ENCODE results near the gene LIMK2. TPM values are rescaled to one million over a fixed set of nuclear protein-coding genes. Genes with fewer than 3 reads are reported as not detected.
"Not testable (repeated sequence)": the region's sequence is repeated elsewhere in the genome, so short reads cannot be mapped to it uniquely, and the experiment has no call there.

The LIMK2 gene
- polyA plus RNA-seq, 5 donors: 43.0 to 58.9 (median 47.5) TPM

DNA sequence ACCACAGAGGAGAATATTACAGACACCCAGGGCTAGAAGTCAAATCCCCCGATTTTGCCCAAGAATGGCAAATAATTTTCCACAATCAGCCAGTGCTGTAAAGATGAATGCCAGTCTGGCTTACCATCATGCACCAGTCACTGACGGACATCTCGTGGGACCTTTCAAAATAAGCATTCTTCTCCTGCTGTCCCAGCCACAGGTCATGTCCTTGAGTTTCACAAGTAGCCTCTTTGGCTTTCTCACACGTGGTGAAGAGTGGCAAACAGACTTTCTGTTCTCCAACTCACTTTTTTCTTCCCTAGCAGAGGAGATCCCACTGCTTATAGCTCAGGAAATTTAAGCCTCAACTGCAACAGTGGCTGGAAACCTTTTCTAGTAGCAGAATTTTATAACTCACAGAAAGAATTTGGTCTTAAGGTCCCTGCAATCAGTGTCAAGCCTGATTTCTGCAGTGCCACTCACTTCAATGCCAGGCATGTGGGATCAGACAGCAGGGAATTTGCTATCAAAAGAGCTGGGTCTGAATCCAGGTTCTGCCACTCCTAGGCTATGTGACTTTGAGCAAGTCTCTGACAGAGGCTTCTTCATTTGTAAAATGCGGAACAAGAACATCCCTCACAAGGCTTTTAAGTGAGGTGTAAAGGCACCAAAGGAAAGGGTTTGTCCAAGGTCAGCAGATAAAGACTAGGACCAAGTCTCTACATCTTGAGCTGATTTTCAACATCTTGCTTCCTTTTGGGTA is 76.6 kb downstream of the LIMK2 start:
- no peak for DNase-seq

DNA sequence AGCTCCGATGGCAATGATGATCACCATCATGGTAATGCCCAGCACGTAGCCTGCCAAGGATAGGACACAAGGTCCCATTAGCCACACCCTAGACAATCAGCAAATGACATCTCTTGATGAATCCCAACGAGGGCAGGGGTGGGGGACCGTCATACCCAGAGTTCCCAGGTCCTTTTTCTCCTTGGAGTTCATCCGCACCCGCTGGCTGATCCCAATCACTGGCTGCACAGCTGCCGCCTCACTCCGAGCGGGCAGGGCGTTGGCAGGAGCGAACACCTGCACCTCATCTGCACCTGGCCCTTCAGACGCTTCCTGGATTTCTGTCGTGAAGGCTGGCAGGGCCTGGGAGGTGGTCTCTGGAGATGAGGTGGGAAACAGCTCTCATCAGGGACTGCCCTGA is 77.2 kb downstream of the LIMK2 start:
- DNase-seq: no peak

DNA sequence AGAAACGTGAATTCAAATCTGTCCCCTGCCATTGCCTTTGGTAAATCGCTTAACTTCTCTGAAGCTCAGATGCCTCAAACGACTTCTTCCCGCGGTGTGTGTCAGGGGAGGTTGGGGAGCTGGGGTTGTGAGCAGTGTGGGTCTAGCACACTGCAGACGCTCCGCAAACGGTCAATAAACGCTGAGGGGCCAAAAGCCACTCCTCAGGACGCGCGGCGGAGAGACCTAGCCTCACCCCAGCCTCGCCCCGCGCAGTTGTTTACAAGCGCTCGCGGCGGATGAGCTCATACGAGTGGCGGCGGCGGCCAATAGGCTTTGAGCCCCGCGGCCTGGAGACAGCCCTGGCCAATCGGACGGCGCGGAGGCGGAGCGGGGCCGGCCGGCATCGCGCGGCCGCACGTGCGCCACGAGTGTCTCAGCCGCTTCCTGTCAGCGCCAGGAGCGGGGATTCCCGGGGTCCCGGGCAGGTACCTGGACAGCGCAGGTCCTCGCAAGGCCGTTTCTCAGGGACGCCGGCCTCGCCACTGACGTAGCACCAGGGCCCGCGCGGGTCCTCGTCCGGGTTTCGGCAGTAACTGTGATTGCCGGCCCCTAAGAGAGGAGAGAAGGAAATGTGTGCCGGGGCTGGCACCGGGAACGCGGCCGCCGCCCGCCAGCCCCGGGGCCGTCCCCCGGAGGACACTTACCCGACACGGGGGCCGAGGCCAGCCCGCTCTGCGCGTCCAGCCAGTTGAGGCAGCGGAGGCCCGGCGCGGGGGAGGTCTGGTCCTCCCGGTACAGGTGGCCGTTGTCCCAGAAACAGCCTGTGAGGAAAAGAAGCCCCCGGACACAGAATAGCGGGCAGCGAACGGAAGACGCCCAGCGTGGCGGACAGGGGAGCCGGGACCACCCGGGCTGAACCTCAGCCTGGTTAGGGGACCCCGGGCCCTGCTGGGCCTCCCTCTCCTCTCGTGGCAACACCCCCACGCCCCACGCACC is 78.7 kb downstream of the LIMK2 start:
- DNase-seq: peak; percentile 88 to 89

DNA sequence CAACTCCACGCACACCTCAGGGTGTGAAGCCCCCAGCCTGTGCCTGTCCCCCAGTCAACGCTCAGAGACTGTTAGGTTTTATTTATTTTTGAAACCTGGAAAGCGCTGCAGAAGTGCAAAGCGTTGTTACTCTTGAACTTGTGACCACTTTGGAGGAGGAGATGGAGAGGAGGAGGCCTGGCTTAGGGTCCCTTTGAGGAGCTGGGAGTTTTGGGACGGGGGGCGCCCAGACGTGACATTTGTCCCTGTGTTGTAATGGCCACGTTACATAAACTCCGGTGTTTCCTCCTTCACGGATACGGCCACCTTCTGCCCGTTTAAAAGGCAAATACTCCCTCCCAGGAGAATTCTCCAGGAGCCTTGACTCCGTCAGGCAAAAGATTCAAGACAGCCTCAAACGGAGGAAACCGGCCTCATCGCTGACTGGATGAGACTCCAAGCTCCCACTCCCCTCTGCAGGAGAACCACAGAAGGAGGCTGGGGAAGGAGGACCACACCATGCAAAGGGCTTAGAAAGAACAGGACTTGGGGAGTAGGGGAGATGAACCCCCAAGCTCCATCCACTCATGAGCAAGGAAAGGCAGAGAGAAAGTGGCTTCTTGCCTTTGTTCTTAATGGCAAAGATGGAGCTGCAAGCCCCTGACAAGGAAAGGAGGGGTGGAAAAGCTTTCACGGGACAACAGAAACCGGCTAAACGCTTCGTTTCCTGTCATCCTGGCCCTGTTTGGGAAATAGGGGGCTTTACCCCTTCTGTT is 79.6 kb downstream of the LIMK2 start:
- DNase-seq: no peak

DNA sequence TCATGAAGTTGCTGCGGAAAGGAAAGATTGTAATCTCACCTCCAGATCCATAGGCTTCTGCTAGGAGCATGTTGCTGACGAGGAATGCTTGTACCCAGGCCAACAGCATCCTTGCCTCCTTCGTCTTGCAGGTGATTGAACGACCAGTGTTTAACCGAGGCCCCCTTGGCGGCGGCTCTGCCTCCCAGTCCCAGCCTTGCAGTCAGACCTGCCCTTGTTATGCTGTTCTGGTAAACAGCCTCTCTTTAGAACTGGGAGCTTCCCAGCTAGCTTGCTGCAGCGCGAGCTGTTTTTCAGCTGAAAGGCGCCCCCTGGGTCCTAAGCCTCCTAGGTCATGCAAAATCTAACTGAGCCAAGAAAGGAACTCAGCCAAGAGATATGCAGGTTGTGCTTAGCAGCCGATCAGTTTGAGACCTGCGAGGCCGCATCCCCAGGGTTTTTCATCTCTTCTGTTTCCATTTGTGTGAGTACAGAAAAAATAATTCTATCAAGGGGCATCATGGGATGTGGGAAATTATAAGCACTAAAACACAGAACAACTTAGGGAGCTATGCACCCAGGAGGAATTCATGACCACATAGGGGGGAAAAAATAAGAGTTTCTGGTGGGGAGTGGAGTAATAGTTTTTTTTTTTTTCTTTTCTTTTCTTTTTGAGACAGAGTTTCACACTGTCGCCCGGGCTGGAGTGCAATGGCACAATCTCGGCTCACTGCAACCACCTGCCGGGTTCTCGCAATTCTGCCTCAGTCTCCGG is 80.3 kb downstream of the LIMK2 start, which contains the start of gene PIK3IP1:
TSS of gene PIK3IP1 (minus strand) at position 253 of the 754 bp plus-strand sequence. CDS start at position 109, 144 bp downstream.
- DNase-seq: peak; percentile 79 to 80

DNA sequence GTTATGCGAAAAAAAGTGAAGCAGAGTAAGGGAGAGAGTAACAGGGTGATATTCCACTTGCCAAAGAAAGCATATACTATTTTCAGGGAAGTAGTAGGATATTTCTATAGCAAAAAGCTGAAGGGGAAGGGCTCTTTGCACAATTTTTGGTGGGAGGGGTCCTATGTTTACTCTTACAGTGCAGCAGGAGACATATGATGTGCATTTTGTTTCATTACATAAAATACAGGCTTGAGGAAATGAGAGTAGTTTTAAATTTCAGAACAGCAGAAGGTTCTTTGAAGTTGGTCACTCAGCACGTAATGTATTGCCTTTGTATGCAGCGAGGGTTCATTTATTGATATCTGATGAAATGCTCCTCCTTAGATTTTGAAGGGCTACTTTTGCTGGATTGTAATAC is 83.3 kb downstream of the LIMK2 start:
- DNase-seq: no peak

DNA sequence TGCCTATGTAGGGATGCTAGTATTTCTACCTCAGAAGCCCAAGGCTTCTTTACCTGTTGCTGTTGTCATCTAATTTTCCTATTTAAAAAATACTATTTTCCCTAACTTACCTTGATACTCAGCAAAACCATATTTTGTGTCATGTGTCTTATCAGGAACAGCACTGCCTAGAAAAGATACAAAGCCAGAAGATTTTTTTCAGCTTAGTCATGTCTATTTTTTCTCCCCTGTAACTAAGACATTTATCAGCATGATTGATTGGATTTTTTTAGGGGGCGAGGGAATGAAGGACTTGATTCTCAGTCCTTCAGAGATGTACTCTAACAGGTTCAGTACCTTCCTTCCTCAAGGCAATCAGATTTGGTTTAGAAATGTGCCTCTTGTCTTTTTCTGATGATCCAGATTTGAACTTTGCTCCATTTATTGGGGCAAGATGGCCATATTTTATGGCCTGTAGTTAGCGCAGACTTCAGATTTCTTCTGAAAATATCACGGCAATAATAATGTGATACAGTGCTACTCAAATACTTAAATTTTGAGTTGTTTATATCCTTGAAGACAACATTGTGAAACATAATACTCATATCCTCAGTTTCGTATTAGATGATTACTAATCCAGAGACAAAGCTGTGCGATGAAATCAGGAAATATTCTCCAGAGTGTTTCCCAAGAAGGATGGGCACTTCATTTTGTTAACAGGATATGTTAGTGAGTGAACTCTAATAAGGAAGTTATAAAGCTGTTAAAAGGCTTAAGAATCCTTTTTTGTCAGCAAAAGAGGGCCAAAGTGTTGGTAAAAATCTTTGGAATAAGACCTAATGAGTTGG is 83.9 kb downstream of the LIMK2 start:
- no peak for DNase-seq

DNA sequence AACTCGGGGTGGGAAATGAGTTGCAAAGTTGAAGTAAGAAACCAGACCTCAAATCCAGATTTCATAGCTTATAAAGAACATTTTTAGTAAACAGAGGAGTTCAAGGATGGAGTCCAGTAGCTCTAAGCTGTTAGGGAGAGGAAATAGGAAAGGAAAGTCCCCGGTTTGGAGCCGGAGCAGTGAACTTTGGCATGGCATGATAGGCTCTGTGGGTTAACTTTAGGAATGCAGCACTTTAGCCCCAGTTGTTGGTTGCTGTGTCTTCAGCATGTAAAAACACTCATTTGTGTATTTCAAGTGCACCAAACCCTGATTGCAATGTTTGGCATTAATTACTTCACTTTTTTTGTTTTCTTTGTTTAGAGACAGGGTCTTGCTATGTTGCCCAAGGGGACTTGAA is 88.8 kb downstream of the LIMK2 start:
- DNase-seq: no peak

DNA sequence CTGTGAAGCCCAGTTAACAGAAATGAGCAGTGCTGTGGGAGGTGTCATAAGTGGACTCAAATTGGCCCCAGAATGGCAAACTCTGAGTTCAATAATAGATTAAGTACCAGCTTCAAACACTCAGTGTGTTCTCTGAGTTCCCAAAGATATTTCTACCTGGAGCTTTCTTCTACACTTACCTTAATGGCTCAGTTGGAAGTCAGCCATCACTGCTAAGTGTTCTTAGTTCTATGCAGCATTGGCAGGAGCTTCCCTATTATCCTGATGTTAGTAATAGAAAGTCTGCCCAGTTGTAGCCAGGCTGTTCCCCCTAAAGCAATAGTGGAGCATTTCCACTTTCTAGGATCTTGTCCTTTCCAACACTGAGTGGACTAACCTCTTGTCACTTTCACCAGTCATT is 89.9 kb downstream of the LIMK2 start:
- DNase-seq: no peak

DNA sequence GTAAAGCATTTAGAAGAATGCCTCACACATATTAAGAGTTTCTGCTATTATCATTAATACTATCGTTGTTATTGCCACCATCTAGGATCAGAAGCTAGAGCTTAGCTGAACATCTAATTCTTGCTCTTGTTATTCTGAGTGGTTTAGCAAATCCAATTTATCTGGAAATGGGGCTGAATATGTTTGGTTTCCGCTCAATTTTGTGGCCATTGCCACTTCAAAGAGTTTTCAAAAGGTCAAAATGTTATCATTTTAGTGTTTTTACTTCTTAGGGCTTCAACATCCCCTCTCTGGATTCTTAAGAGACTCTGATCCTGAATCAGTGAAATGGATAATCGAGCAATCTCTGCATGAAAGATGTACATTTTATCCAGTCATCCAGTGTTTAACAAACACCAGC is 90.4 kb downstream of the LIMK2 start:
- no peak for DNase-seq

DNA sequence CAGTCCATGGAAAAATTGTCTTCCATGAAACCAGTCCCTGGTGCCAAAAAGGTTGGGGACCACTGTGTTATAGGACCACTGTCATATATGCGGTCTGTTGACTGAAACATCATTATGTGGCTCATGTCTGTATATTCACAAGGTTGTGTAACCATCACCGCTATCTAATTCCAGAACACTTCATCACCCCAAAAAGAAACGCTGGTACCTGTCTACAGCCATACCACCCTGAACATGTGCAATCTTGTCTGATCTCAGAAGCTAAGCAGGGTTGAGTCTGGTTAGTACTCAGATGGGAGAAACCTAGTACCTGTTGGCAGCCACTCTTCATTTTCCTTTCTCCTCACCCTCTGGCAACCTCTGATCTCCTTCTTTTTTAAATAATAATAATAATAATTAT is 93.1 kb downstream of the LIMK2 start:
- no peak for DNase-seq

DNA sequence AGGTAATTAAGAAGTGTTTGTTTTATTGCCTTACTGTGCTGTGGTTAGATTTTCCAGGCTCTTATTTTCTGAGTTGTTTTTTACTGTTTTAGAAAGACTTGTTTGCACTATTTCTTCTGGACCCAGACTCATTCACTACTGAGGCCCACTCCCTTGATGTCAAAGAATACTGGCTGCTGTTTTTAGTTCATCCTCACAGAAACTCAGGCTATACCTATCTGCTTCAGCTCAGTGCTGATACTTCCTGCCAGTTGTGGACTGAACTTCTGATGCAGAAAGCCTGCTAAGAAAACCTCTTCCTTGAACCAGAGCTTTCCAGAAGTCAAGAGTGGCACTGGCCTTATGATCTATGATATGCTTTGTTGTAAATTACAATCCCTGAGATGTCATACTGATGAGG is 96.1 kb downstream of the LIMK2 start:
- no peak for DNase-seq

DNA sequence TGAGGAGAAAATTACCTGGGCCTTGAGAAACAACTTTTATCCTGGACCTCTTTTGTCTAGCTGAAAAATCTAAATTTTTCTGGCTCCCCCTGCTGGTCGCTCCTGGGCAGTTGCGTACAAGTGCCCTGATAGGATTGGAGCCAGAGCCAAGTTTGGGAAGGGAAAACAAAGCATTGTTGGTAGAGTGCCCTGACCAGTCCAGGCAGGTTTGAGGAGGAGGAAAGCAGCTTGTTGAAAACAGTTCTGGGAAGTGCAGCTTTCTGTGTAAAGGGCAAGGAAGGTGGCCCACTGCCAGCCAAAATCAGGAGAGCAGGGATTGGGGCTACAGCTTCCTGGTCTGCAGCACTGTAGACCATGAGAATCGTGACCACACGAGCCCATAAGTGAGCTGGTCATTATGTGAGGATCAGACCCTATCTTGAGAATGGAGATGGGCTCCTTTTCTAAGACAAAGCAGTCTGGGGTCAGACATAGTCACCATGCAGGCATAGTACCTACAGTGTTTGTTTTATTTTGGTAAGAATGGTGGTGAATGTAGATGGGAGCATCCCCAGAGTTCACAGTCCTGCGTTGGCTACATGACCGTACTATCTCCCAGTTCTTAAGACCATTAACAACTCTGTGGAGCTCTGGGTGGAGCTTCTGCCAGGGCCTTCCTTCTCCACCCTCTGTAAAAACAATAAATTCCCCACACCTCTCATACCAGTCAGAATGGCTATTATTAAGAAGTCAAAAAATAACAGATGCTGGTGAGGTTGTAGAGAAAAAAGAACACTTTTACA is 101.5 kb downstream of the LIMK2 start:
- peak; percentile 76 to 84 for DNase-seq

DNA sequence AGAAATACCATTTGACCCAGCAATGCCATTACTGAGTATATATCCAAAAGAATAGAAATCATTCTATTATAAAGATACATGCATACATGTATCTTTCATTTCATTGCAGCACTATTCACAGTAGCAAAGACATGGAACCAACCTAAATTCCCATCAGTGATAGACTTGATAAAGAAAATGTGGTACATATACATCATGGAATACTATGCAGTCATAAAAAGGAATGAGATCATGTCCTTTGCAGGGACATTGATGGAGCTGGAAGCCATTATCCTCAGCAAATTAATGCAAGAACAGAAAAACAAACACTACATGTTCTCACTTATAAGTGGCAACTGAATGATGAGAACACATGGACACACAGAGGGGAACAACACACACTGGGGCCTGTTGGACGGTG is 102.1 kb downstream of the LIMK2 start:
- DNase-seq: not testable (repeated sequence)

DNA sequence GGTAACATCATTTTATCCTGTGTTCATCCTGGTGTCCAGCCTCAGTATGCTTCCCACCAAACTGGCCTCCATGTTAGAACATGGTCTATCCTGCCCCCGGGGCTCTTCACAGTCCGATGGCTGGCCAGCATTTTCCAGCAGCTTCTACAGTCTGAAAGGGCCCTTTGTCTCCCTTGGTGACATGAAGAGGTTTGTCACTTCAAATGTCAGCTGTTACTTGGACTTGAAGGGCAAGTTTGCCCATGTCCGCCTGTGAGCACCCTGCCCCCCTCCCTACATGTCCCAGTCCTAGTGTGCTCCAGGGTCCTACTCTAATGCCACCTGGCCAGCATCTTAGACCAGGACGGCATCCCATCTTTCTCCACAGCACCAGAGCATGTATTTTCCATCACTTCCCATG is 109.3 kb downstream of the LIMK2 start:
- DNase-seq: peak; percentile 25 to 27

DNA sequence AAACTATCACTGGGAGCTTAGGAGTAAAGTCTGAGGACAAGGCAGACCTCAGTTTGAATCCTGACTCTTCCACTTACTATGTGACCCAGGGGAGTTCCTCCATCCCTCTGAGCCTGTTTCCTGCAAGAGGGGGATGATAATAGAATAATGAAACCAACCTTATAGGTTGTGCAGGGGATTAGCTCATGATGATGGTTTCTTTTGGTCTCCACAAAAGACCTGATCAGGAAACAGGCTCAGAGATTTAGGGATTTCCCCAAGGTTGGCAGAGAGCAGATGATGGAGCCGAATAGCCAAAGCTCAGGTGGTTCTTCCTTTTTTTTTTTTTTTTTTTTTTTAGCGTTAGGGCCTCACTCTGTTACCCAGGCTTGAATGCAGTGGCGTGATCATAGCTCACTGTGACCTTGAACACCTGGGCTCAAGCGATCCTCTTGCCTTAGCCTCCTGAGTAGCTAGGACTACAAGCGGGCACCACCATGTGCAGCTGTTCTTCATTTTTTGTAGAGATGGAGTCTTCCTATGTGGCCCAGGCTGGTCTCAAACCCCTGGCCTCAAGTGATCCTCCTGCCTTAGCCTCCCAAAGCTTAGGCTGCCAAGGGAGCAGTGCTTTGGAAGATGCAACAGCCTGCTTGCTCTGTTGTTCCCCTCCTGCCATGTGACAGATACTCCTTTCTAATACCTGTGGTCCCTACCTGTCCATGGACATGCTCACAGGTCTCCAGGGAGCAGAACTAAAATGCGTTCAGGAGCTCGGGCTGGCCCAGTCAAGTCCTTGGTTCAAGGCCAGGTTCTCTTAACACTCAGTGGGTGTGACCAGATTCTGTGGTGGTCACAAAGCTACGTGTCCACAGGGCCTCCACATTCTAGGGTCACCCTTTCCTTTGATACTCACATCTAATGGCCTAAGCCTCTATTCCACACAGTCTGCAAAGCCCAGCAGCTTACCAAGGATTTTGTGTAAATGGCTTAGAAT is 111.8 kb downstream of the LIMK2 start:
- DNase-seq: no peak

DNA sequence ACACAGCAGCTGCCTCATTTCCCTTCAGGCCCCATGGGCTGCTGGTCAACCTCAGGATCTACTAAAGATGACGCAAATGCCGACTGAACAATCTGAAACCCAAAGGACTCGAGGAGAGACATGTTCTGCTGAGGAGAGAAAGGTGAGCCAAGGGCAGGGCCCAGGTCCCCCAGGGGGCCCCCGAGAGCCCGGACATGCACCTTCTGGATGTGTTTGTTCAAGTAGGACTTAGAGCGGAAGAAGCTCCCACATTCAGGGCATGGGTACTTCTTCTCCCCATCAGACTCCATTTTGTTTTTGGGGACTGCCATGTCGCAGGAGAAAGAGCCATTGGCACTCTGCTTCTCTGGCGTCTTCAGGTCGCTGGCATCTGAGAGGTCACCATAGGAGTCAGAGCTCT is 114.8 kb downstream of the LIMK2 start:
- no peak for DNase-seq
